CD14-positive monocyte (primary cell): ENCODE measurements around the gene CTNNA2. TPM values are rescaled to one million over a fixed set of nuclear protein-coding genes. Genes with fewer than 3 reads are reported as not detected.

Source experiments
- DNase-seq, 3 donors: peaks; one replicate each; pipeline ENCODE4 v3.0.0-alpha.2; 2011 to 2022
- H2AFZ ChIP-seq: 2 replicates; pipeline ENCODE4 v1.6.0; 2012; ENCODE audit warnings: mild to moderate bottlenecking, low read depth, low read length, inconsistent platforms; ENCODE audit not compliant: insufficient read depth, poor library complexity, severe bottlenecking
- H3K27ac ChIP-seq, 2 donors: 1 replicate in 1 of 2; 2 replicates in 1 of 2; pipeline ENCODE4 v1.5.1; 2012 to 2013; ENCODE audit warnings: low read length in 2 of 2, control low read depth in 1 of 2, inconsistent platforms in 1 of 2, low read depth in 1 of 2, mild to moderate bottlenecking in 1 of 2
- H3K27me3 ChIP-seq, 2 donors: one replicate each; pipeline versions ENCODE4 v1.6.0 to v1.6.1; 2011 to 2013; ENCODE audit warnings: low read length in 2 of 2; ENCODE audit not compliant: control insufficient read depth in 2 of 2, insufficient read depth in 2 of 2
- H3K36me3 ChIP-seq, 2 donors: replicated peaks in 1 of 2; 1 replicate in 1 of 2; 2 replicates in 1 of 2; pipeline versions ENCODE4 v1.5.1 to v1.6.1; 2012 to 2013; ENCODE audit warnings: low read length in 2 of 2, control low read depth in 1 of 2, inconsistent platforms in 1 of 2, mild to moderate bottlenecking in 1 of 2; ENCODE audit not compliant: insufficient read depth in 2 of 2, control insufficient read depth in 1 of 2
- H3K4me1 ChIP-seq, 2 donors: 1 replicate in 1 of 2; 2 replicates in 1 of 2; pipeline versions ENCODE4 v1.5.1 to v1.6.1; 2012 to 2013; ENCODE audit warnings: low read length in 2 of 2, control low read depth in 1 of 2, inconsistent platforms in 1 of 2, mild to moderate bottlenecking in 1 of 2, moderate library complexity in 1 of 2; ENCODE audit not compliant: insufficient read depth in 2 of 2, control insufficient read depth in 1 of 2
- H3K4me2 ChIP-seq: replicated peaks from 2 replicates; pipeline ENCODE3; 2012; ENCODE audit warnings: low read length, moderate library complexity, mild to moderate bottlenecking; ENCODE audit not compliant: poor library complexity, severe bottlenecking; ENCODE audit errors: extremely low read depth
- H3K4me3 ChIP-seq, 3 experiments: fragments of 200-600 bp in 1 of 3; sonication (generic) in 1 of 3; replicated peaks in 1 of 3; 1 replicate in 2 of 3; 2 replicates in 1 of 3; pipeline ENCODE4 v1.5.1; 2011 to 2013; ENCODE audit warnings: low read length in 3 of 3, mild to moderate bottlenecking in 3 of 3, control low read depth in 2 of 3, low read depth in 2 of 3, inconsistent platforms in 1 of 3, moderate library complexity in 1 of 3
- H3K79me2 ChIP-seq: 2 replicates; pipeline ENCODE4 v1.6.0; 2012; ENCODE audit warnings: mild to moderate bottlenecking, control low read depth, inconsistent platforms, low read length, moderate library complexity; ENCODE audit not compliant: insufficient read depth
- H3K9ac ChIP-seq: 2 replicates; pipeline ENCODE4 v1.6.0; 2017; ENCODE audit warnings: low read length, mild to moderate bottlenecking; ENCODE audit not compliant: insufficient read depth, poor library complexity, severe bottlenecking
- H3K9me3 ChIP-seq, 2 donors: replicated peaks in 1 of 2; 1 replicate in 1 of 2; 2 replicates in 1 of 2; pipeline versions ENCODE4 v1.5.1 to v1.6.1; 2012 to 2013; ENCODE audit warnings: low read length in 2 of 2, control low read depth in 1 of 2; ENCODE audit not compliant: control insufficient read depth in 1 of 2, insufficient read depth in 1 of 2
- H4K20me1 ChIP-seq: 2 replicates; pipeline ENCODE4 v1.6.0; 2012; ENCODE audit warnings: mild to moderate bottlenecking, low read length, control low read depth, moderate library complexity; ENCODE audit not compliant: insufficient read depth
- H3K27ac Mint-ChIP-seq, 7 donors: one replicate each; pipeline ENCODE4 v1.8.0; 2020; ENCODE audit warnings: mild to moderate bottlenecking in 7 of 7, mixed read lengths in 7 of 7, moderate library complexity in 6 of 7, inconsistent platforms in 2 of 7
- H3K27me3 Mint-ChIP-seq, 3 donors: one replicate each; pipeline ENCODE4 v1.8.0; 2021 to 2022; ENCODE audit warnings: low read depth in 3 of 3, mild to moderate bottlenecking in 3 of 3, mixed read lengths in 3 of 3, moderate library complexity in 3 of 3, inconsistent platforms in 1 of 3
- H3K36me3 Mint-ChIP-seq, 2 donors: one replicate each; pipeline ENCODE4 v1.8.0; 2020; ENCODE audit warnings: mixed read lengths in 2 of 2, inconsistent platforms in 1 of 2, mild to moderate bottlenecking in 1 of 2
- H3K4me1 Mint-ChIP-seq: one replicate; pipeline ENCODE4 v1.8.0; 2020; ENCODE audit warnings: mild to moderate bottlenecking, mixed read lengths
- H3K4me3 Mint-ChIP-seq, 2 donors: one replicate each; pipeline ENCODE4 v1.8.0; 2020; ENCODE audit warnings: mild to moderate bottlenecking in 2 of 2, mixed read lengths in 2 of 2, moderate library complexity in 1 of 2
- H3K9me3 Mint-ChIP-seq, 7 donors: one replicate each; pipeline ENCODE4 v1.8.0; 2020 to 2022; ENCODE audit warnings: mixed read lengths in 7 of 7, mild to moderate bottlenecking in 6 of 7, moderate library complexity in 6 of 7, inconsistent platforms in 2 of 7
- WGBS: methylation state at CpG from one replicate; pipeline ENCODE4 v1.1.5; 2013; ENCODE audit warnings: missing lambda C conversion rate; ENCODE audit not compliant: insufficient coverage; 5-methylcytosine and 5-hydroxymethylcytosine counted together
- intact Hi-C, 2 donors: fragments of 100-400 bp; cut with micrococcal nuclease; formaldehyde crosslinking; loops; one replicate each; pipeline versions ENCODE4 v1.15.0 to v1.15.1; 2023
- polyA plus RNA-seq, 3 donors: library from polyadenylated mRNA; depleted of rRNA in 1 of 3; unstranded in 2 of 3; stranded (reverse) in 1 of 3; fragments of 300-500 nt in 2 of 3; fragments of >200 nt in 1 of 3; fragmentation: Illumina TruSeq in 2 of 3; gene quantifications; 1 replicate in 2 of 3; 2 replicates in 1 of 3; pipeline ENCODE4 v1.2.3, GENCODE V29; 2012 to 2021
- TF ChIP-seq, protein P1 (sequence below): fragments of 200-600 bp; IDR thresholded peaks from one replicate; pipeline ENCODE4 v1.8.0; 2022; ENCODE audit warnings: antibody characterized with exemption, mild to moderate bottlenecking

Gene CTNNA2
- polyA plus RNA-seq, 3 donors = not detected

DNA sequence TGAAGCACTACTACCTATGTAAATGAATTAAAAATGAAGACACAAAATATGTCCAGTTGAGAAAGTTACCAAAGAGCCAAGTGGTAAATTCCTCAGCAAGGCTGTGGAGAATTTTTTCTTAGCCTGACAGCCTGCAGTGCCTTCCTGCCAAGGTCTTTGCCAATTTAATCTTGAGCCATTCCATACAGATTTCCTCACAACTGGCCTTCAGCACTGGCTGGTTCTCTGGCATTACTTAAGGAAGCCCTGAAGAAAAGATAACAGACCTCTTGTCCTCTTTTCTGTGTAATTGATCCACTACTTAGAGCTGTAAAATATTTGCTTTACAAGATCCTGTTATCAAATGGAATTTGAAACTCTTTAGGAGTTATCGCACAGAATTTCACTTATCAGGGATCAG, 1125.9 kb downstream of the CTNNA2 start:
- Mint-ChIP-seq H3K4me1 (no peaks in the 10 kb centered on the region), H3K4me3 (no peak overlapping the region), H3K27ac (no peak overlapping the region), H3K36me3 (no peaks in the 10 kb centered on the region), H3K9me3 (peaks cover 0 to 12% (median 1%) of the 10 kb centered on the region in 7 donors), H3K27me3 (peaks cover 0 to 4% (median 0%) of the 10 kb centered on the region in 3 donors)
- Histone ChIP-seq H2AFZ (no peak overlapping the region), H3K9ac (no peak overlapping the region), H3K27me3 (no peaks in the 10 kb centered on the region), H3K36me3 (no peaks in the 10 kb centered on the region), H3K4me2 (no peak overlapping the region), H3K79me2 (no peaks in the 10 kb centered on the region), H3K9me3 (peaks cover 8 to 10% of the 10 kb centered on the region in 2 donors), H3K4me3 (no peak overlapping the region), H3K4me1 (no peaks in the 10 kb centered on the region), H4K20me1 (no peaks in the 10 kb centered on the region), H3K27ac (no peak overlapping the region)
- intact Hi-C loops = no loop called here
- TF ChIP-seq, protein P1, sequence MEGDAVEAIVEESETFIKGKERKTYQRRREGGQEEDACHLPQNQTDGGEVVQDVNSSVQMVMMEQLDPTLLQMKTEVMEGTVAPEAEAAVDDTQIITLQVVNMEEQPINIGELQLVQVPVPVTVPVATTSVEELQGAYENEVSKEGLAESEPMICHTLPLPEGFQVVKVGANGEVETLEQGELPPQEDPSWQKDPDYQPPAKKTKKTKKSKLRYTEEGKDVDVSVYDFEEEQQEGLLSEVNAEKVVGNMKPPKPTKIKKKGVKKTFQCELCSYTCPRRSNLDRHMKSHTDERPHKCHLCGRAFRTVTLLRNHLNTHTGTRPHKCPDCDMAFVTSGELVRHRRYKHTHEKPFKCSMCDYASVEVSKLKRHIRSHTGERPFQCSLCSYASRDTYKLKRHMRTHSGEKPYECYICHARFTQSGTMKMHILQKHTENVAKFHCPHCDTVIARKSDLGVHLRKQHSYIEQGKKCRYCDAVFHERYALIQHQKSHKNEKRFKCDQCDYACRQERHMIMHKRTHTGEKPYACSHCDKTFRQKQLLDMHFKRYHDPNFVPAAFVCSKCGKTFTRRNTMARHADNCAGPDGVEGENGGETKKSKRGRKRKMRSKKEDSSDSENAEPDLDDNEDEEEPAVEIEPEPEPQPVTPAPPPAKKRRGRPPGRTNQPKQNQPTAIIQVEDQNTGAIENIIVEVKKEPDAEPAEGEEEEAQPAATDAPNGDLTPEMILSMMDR = no peak
- WGBS = no CpG with 5 or more reads among the region's 1 CpG
- DNase-seq = no peak

DNA sequence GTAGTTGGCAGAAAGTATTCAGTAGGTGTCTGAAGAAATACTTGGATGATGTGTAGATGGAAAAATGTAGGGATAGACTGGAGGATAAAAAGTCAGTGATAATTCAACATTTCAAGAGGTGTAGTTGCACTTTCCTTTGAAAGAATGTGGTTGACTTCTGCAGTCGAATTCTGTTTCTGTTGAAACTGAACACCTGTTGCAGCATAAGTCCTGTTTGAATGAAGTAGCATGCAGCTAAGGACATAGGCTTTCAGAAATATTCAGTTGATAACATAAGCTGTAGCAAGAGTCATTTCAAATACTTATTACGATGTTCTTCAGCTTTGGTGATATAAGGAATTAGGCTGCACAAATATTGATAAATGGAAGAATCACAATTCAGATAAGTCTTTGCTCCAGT, 1129.6 kb downstream of the CTNNA2 start:
- WGBS = 100% methylated on average over 1 of the region's 2 CpGs
- Mint-ChIP-seq H3K36me3 (no peaks in the 10 kb centered on the region), H3K27me3 (peaks cover 0 to 1% (median 0%) of the 10 kb centered on the region in 3 donors), H3K4me1 (no peaks in the 10 kb centered on the region), H3K9me3 (peaks cover 0 to 10% (median 4%) of the 10 kb centered on the region in 7 donors), H3K4me3 (no peak overlapping the region), H3K27ac (no peak overlapping the region)
- Histone ChIP-seq H3K36me3 (no peaks in the 10 kb centered on the region), H3K4me3 (no peak overlapping the region), H3K79me2 (no peaks in the 10 kb centered on the region), H3K4me1 (no peaks in the 10 kb centered on the region), H2AFZ (no peak overlapping the region), H3K4me2 (no peak overlapping the region), H4K20me1 (no peaks in the 10 kb centered on the region), H3K9ac (no peak overlapping the region), H3K27me3 (no peaks in the 10 kb centered on the region), H3K27ac (no peak overlapping the region), H3K9me3 (peaks cover 6 to 13% of the 10 kb centered on the region in 2 donors)
- no peak for DNase-seq
- intact Hi-C loops = no loop called here
- TF ChIP-seq, protein P1 = no peak
